HL-60 (cell line): ENCODE measurements around the gene RABGAP1L.

ENCODE experiments used
- DNase-seq, 2 experiments: peaks; one replicate each; pipeline ENCODE4 v3.0.0-alpha.2; 2010 to 2020; ENCODE audit warnings: low read depth in 1 of 2, low spot score in 1 of 2
- H3K27ac ChIP-seq: fragments of 250-450 bp; sonication (Bioruptor Pico); replicated peaks from 2 replicates; pipeline ENCODE4 v1.5.1; 2020; ENCODE audit warnings: mild to moderate bottlenecking, moderate library complexity
- H3K27me3 ChIP-seq: fragments of 250-450 bp; sonication (Bioruptor Pico); 2 replicates; pipeline ENCODE4 v1.5.1; 2021; ENCODE audit warnings: mild to moderate bottlenecking, moderate library complexity; ENCODE audit not compliant: insufficient read depth, poor library complexity, severe bottlenecking
- H3K4me3 ChIP-seq: replicated peaks from 2 replicates; pipeline ENCODE4 v1.5.1; 2011; ENCODE audit warnings: mild to moderate bottlenecking, control low read depth, low read length; ENCODE audit not compliant: insufficient read depth
- GABPA ChIP-seq: IDR thresholded peaks from 2 replicates; pipeline ENCODE4 v1.6.1; 2012; ENCODE audit warnings: low read depth
- POLR2AphosphoS5 ChIP-seq: IDR thresholded peaks from 2 replicates; pipeline ENCODE4 v1.6.1; 2012; ENCODE audit warnings: low read depth
- SPI1 ChIP-seq: IDR thresholded peaks from 2 replicates; pipeline ENCODE4 v1.6.1; 2012; ENCODE audit warnings: low read depth, mild to moderate bottlenecking, borderline replicate concordance
- TF ChIP-seq, protein P1 (sequence below): IDR thresholded peaks from 2 replicates; pipeline ENCODE4 v1.6.1; 2012; ENCODE audit warnings: low read depth; ENCODE audit not compliant: insufficient replicate concordance
- TF ChIP-seq, protein P2 (sequence below): IDR thresholded peaks from one replicate; pipeline ENCODE4 v1.5.1; 2011; ENCODE audit warnings: low read length, control low read depth, inconsistent platforms; ENCODE audit not compliant: insufficient read depth

Gene RABGAP1L

GRCh38 chr1:174988539-174988938 is 829.2 kb downstream of the RABGAP1L start:
- TF ChIP-seq, protein P1, sequence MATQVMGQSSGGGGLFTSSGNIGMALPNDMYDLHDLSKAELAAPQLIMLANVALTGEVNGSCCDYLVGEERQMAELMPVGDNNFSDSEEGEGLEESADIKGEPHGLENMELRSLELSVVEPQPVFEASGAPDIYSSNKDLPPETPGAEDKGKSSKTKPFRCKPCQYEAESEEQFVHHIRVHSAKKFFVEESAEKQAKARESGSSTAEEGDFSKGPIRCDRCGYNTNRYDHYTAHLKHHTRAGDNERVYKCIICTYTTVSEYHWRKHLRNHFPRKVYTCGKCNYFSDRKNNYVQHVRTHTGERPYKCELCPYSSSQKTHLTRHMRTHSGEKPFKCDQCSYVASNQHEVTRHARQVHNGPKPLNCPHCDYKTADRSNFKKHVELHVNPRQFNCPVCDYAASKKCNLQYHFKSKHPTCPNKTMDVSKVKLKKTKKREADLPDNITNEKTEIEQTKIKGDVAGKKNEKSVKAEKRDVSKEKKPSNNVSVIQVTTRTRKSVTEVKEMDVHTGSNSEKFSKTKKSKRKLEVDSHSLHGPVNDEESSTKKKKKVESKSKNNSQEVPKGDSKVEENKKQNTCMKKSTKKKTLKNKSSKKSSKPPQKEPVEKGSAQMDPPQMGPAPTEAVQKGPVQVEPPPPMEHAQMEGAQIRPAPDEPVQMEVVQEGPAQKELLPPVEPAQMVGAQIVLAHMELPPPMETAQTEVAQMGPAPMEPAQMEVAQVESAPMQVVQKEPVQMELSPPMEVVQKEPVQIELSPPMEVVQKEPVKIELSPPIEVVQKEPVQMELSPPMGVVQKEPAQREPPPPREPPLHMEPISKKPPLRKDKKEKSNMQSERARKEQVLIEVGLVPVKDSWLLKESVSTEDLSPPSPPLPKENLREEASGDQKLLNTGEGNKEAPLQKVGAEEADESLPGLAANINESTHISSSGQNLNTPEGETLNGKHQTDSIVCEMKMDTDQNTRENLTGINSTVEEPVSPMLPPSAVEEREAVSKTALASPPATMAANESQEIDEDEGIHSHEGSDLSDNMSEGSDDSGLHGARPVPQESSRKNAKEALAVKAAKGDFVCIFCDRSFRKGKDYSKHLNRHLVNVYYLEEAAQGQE, result no peak
- TF ChIP-seq, protein P2, sequence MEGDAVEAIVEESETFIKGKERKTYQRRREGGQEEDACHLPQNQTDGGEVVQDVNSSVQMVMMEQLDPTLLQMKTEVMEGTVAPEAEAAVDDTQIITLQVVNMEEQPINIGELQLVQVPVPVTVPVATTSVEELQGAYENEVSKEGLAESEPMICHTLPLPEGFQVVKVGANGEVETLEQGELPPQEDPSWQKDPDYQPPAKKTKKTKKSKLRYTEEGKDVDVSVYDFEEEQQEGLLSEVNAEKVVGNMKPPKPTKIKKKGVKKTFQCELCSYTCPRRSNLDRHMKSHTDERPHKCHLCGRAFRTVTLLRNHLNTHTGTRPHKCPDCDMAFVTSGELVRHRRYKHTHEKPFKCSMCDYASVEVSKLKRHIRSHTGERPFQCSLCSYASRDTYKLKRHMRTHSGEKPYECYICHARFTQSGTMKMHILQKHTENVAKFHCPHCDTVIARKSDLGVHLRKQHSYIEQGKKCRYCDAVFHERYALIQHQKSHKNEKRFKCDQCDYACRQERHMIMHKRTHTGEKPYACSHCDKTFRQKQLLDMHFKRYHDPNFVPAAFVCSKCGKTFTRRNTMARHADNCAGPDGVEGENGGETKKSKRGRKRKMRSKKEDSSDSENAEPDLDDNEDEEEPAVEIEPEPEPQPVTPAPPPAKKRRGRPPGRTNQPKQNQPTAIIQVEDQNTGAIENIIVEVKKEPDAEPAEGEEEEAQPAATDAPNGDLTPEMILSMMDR, result no peak
- no peak for TF ChIP-seq GABPA
- TF ChIP-seq SPI1, result no peak
- no peak for TF ChIP-seq POLR2AphosphoS5
- no peak overlapping the region for H3K4me3 ChIP-seq
- DNase-seq, result no peak
- no peak overlapping the region for H3K27ac ChIP-seq
- H3K27me3 ChIP-seq, result no peaks in the 10 kb centered on the region

DNA sequence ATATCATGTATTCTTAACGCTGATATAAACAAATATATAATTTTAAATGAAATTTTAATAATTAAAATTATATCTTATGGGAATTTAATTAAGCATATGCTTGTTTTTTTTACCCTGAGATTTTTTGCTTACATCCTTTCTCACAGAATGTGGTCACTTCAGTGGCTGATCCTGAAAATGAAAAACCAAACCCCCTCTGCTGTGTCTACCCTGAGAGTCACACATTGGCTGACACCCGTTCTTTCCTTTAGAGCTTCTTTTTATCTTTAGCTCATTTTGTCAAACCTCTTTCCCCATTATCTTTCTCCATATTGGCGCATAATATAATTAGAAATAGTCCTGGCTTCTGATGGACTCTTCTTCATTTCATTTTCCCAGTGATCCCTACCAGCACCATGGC is 829.7 kb downstream of the RABGAP1L start:
- TF ChIP-seq, protein P2, result no peak
- TF ChIP-seq POLR2AphosphoS5 (no peak), GABPA (no peak), SPI1 (no peak)
- TF ChIP-seq, protein P1, result no peak
- H3K27me3 ChIP-seq, result no peaks in the 10 kb centered on the region
- no peak for DNase-seq
- no peak overlapping the region for H3K27ac ChIP-seq
- no peak overlapping the region for H3K4me3 ChIP-seq

- H3K27ac ChIP-seq, result peak overlapping the region; percentile 49; the same call in 1 of the 2 replicates
- H3K27me3 ChIP-seq, result no peaks in the 10 kb centered on the region
- no peak for DNase-seq
- H3K4me3 ChIP-seq, result no peak overlapping the region
- no peak for TF ChIP-seq SPI1
- no peak for TF ChIP-seq GABPA
- no peak for TF ChIP-seq POLR2AphosphoS5
- TF ChIP-seq, protein P1, result no peak
- TF ChIP-seq, protein P2, result no peak
Measured at GRCh38 chr1:174989536-174990220, 830.4 kb downstream of the RABGAP1L start.
